Measurements from ENCODE around the gene ADPRS.

The ADPRS gene

DNA sequence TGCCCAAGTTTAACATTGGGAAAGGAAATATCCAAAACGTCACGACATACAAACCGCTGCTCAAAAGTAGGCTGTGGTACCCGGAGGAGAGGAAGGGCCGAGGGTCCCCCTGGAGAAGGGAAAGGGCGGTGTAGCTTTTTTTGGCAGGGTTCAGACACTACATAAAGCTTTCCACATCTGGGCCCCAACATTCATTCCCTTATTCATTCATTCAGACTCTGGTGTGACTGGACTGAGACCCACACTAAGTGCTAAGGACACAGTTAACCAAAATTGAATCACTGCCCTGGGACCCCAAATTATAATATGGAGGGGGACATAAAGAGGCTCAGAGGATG, 46.6 kb downstream of the ADPRS start:
- no peak for DNase-seq

DNA sequence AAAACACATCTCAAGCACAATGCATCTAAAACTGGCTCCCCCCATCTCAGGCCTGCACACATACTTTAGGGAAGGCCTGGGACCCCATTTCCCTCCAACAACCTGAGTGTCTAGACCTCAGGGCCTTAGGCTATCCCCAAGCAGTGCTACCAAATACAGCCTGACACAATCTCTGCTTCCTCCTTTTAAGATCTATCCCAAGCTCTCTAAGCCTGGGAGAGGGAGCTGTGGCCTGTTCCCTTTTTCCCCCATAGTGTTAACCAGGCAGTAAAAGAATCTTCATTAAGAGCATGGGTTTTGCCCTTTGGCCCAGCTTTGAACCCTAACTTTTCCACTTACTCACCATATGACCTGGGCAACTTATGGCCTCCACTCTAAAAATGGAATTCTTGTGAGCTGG, 47.1 kb downstream of the ADPRS start:
- peak; percentile 42 for DNase-seq

DNA sequence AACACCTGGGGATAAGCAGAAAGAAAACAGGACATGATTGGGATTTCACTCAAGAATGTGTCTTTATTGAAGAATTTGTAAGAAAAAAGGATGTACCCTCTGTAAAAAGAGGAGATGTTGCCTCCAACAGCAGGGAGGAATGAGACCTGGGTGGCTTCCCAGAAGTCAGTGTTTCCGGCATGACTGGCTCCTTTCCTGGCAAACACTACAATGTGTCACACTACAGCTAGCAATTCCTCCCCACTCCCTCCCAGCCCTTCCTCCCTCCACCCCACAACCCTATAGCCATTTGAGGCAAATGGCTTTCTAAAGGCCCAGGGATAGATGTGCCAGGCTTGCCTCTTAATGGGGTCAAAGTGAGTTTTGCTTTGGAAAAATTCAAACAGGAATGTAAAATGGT, 47.8 kb downstream of the ADPRS start:
- no peak for DNase-seq

DNA sequence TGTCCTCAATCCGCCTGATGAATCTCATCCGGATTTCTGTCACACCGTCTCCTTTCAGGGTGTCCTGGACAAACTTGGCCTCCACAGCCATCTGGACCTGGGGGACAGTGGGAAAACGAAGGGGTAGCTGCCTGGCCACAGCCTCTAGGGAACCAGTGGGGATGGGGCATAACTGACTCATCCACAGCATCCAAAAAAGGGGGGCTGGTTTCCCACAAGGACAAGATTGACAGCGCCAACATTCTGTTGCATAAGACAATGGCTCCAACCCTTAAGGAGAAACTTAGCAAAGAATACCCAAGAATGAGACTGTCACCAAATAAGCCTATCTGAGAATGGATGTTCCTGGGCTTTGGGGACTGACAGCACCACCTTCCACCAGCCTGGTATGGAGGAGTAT, 48.5 kb downstream of the ADPRS start:
- no peak for DNase-seq

DNA sequence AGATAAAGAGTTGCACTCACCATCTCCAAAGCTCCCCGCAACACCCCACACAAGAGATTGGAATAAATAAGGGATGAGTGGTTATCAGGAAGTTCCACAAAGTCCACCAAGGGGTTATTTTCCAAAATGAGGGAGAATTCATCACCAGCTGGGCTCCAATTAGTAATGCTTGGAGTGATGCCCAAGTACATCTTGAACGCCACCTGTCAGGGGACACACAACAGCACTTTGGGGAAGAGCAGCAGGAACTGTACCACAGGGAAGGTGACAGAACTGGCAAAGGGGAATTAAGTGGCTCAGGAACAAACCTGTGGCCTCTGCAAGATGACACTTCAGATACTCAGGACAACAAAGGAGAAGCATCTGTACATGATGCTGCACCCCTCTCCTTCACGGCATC, 49.1 kb downstream of the ADPRS start:
- no peak for DNase-seq

DNA sequence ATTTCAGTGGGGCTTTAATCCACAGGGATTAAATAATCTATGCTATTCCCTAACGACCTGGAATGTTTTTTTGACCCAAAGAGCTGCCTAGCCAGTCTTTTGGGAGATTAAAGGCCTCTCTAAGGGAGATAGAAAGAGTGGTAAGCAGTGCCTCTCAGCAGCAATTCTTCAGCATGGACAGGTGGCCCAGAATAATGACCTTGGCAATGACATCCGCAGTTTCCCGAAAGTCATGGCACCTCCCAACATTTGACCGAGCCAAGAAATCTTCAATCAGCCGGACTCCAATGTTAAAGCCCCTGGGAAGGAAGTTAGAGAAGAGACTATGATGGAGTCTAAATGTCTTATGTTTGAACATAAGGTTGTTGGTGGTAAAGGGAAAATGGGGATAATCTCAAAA, 50.8 kb downstream of the ADPRS start:
- no peak for DNase-seq

DNA sequence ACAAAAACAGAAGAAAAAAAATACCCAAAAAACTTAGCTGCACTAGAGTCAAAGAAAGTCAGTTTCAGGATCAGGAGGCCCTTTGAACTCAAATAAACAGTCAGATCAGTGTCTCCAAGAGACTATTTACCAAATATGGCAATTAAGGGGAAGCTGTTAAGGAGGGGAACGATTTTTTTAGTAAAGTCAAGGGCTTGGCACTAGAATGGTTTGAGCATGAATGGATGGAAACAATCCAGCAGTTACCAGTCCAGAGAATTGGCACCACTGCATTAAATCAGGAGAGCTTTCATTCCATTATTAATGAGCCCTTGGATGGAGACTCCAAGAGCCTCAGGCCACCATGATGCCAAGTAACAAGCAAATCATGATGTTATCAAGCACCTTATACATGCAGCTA, 53.4 kb downstream of the ADPRS start:
- no peak for DNase-seq

DNA sequence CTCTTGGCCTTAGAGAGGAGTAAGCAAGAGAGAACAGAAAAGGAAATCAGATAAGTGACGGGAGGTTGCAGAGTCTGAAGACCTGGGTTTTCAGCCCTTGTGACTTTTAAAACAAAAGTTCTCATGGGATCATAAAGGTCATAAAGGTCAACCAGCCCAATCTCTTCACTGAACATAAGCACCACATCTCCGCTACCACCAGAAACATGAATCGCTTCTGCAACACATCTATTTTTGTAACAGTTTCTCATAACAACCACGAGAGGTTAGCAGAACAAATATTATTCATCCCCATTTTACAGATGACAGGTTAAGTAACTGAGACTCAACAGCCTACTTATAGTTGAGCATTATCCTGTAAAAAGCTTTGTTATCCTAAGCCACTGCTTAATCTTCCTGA, 54.7 kb downstream of the ADPRS start:
- no peak for DNase-seq
